Astrocyte (in vitro differentiated cells and primary cell): Measurements from ENCODE around the gene IP6K1.

Source experiments
- EZH2 ChIP-seq: IDR thresholded peaks from 2 replicates; pipeline ENCODE4 v1.6.1; 2012; ENCODE audit warnings: mild to moderate bottlenecking, low read length, inconsistent platforms; ENCODE audit not compliant: insufficient read depth
- TF ChIP-seq, protein P1 (sequence below): IDR thresholded peaks from 2 replicates; pipeline ENCODE4 v1.5.1; 2011; ENCODE audit warnings: low read depth, mild to moderate bottlenecking, inconsistent platforms, low read length, moderate library complexity; ENCODE audit not compliant: insufficient read depth

DNA sequence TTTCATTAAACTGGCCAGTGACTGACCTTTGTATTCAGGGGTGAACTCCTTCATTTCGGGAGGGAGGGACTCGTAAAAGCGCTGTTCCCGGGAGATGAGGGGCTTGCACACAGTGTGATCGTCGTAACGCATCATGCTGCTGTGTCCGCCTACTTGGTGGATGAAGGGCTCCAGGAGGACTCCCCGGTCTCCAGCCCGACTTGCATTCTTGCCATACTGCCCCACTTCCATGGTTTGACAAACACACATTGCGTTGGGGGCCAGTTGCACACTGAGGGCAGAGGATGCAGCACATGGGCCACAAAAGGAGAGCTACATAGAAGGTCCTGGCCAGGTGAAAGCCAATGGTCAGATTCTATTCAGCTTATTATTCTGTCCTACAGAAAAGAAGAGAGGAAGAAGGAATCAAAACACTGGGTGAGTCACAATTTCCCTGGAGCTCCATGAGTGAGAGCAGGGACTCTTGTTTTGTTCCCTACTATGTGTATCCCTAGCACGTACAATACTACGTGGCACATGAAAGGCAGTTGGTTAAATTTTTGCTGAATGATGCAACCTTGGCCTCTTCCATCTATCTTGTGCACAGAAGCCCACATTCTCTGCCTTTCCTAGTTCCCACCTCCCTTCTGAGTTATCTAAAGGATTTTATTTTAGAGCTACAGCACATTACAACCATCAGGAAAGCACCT, 38.4 kb downstream of the IP6K1 start:
- TF ChIP-seq, protein P1, sequence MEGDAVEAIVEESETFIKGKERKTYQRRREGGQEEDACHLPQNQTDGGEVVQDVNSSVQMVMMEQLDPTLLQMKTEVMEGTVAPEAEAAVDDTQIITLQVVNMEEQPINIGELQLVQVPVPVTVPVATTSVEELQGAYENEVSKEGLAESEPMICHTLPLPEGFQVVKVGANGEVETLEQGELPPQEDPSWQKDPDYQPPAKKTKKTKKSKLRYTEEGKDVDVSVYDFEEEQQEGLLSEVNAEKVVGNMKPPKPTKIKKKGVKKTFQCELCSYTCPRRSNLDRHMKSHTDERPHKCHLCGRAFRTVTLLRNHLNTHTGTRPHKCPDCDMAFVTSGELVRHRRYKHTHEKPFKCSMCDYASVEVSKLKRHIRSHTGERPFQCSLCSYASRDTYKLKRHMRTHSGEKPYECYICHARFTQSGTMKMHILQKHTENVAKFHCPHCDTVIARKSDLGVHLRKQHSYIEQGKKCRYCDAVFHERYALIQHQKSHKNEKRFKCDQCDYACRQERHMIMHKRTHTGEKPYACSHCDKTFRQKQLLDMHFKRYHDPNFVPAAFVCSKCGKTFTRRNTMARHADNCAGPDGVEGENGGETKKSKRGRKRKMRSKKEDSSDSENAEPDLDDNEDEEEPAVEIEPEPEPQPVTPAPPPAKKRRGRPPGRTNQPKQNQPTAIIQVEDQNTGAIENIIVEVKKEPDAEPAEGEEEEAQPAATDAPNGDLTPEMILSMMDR: no peak
- TF ChIP-seq EZH2: no peak
